ENCODE data around the gene MOB1A. TPM values are rescaled to one million over a fixed set of nuclear protein-coding genes. Genes with fewer than 3 reads are reported as not detected.
A peak's percentile ranks its signal among the peaks of the same experiment; 100 is the strongest.

The MOB1A gene
- total RNA-seq, 1 experiment from 2014 or later, result 92.6 TPM

DNA sequence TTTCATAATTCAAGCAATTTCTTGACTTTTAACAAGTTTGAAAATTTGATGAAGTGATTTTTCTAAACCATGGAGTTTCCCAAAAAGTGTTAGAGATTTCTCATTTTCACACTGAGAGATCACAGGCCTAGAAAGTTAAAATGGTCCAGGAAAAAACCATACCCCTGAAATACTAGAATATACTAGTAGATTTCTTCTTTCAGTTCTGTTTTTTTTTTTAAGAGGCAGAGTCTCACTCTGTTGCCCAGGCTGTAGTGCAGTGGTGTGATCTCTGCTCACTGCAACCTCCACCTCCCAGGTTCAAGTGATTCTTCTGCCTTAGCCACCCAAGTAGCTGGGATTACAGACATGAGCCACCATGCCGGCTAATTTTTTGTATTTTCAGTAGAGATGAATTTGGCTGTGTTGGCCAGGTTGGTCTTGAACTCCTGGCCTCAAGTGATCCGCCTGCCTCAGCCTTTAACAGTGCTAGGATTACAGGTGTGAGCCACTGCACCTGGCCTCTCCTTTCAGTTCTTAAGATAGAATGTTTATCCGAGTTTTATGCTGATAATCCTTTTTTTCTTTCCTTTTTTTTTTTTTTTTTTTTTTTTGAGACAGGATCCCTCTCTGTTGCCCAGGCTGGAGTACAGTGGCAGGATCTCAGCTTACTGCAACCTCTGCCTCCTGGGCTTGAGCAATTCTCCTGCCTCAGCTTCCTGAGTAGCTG lies 34.2 kb upstream of the MOB1A start:
- TF ChIP-seq, protein P1, sequence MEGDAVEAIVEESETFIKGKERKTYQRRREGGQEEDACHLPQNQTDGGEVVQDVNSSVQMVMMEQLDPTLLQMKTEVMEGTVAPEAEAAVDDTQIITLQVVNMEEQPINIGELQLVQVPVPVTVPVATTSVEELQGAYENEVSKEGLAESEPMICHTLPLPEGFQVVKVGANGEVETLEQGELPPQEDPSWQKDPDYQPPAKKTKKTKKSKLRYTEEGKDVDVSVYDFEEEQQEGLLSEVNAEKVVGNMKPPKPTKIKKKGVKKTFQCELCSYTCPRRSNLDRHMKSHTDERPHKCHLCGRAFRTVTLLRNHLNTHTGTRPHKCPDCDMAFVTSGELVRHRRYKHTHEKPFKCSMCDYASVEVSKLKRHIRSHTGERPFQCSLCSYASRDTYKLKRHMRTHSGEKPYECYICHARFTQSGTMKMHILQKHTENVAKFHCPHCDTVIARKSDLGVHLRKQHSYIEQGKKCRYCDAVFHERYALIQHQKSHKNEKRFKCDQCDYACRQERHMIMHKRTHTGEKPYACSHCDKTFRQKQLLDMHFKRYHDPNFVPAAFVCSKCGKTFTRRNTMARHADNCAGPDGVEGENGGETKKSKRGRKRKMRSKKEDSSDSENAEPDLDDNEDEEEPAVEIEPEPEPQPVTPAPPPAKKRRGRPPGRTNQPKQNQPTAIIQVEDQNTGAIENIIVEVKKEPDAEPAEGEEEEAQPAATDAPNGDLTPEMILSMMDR (IDR thresholded peaks at IDR 0.05; ENCODE audit: unreplicated experiment), result no peak

DNA sequence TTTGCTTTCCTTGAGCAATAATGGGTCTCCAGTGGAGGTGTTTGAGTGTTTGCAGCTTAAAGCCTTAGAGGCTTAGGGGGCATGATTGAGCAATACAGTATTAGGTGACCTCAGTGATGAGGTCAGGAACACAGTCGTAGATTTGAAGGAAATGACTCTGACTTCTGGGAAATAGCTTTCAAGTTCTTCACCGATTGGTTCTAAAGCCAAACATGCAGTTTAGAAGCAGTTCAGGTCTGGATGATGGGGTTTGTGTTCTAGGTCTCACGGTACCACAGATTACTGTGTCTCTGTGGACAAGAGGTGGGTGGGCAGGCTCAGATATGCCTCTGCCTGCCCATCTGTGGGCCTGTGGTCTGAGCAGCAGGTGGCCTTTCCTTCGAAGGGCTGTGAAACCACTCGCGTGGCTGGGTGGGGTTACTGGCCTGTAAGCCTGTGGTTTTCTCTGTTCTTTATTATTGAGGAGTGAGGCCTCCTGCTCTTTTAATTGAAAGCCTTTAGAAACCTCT lies 27.6 kb upstream of the MOB1A start:
- H3K9me3 Mint-ChIP-seq (ENCODE audit: unreplicated experiment), result no peaks in the 10 kb centered on the region
- peak overlapping the region; percentile 43 for H3K4me3 Mint-ChIP-seq (ENCODE audit: unreplicated experiment)
- POLR2A ChIA-PET, result interaction anchor here (0.7 to 3.0 kb wide), 10 partner anchors 10 to 378 kb away, joined by 3 to 40 read pairs (median 4); partner anchors contain the start of genes MOB1A and STAMBP
- intact Hi-C loops (cut with micrococcal nuclease), result no loop called here
- CTCF ChIA-PET, result interaction anchor here (0.7 to 1.9 kb wide), 8 partner anchors 8 to 384 kb away, joined by 3 to 10 read pairs (median 4); no protein-coding TSS in a partner anchor
- peaks cover 91% of the 10 kb centered on the region for H3K36me3 Mint-ChIP-seq (ENCODE audit: insufficient read depth, unreplicated experiment)
- TF ChIP-seq, protein P1 (IDR thresholded peaks at IDR 0.05; ENCODE audit: unreplicated experiment), result no peak
- no peaks in the 10 kb centered on the region for H3K27me3 Mint-ChIP-seq (ENCODE audit: insufficient read depth, unreplicated experiment)
- H3K27ac Mint-ChIP-seq (ENCODE audit: low read depth, unreplicated experiment), result peak overlapping the region; percentile 75
- no TSS peak for BruUV-seq (replicated peaks)
- peak; percentile 57 for DNase-seq (ENCODE audit: unreplicated experiment)
- H3K4me1 Mint-ChIP-seq (ENCODE audit: insufficient read depth, unreplicated experiment), result peaks cover 33% of the 10 kb centered on the region

More for the DNA sequence above, 34.2 kb upstream of the MOB1A start:
- ChIA-PET POLR2A (interaction anchor here (0.7 kb wide), 1 partner anchor 14 kb away, joined by 3 read pairs; no protein-coding TSS in a partner anchor), CTCF (interaction anchor here (1.3 kb wide), 2 partner anchors 34 to 37 kb away, joined by 3 read pairs; no protein-coding TSS in a partner anchor)
- Mint-ChIP-seq H3K9me3 (ENCODE audit: unreplicated experiment) (no peaks in the 10 kb centered on the region), H3K4me3 (ENCODE audit: unreplicated experiment) (no peak overlapping the region), H3K36me3 (ENCODE audit: insufficient read depth, unreplicated experiment) (peaks cover 98% of the 10 kb centered on the region), H3K4me1 (ENCODE audit: insufficient read depth, unreplicated experiment) (no peaks in the 10 kb centered on the region), H3K27me3 (ENCODE audit: insufficient read depth, unreplicated experiment) (no peaks in the 10 kb centered on the region), H3K27ac (ENCODE audit: low read depth, unreplicated experiment) (no peak overlapping the region)
- BruUV-seq (replicated peaks), result no TSS peak
- intact Hi-C loops (cut with micrococcal nuclease), result no loop called here
- DNase-seq (ENCODE audit: unreplicated experiment), result no peak

DNA sequence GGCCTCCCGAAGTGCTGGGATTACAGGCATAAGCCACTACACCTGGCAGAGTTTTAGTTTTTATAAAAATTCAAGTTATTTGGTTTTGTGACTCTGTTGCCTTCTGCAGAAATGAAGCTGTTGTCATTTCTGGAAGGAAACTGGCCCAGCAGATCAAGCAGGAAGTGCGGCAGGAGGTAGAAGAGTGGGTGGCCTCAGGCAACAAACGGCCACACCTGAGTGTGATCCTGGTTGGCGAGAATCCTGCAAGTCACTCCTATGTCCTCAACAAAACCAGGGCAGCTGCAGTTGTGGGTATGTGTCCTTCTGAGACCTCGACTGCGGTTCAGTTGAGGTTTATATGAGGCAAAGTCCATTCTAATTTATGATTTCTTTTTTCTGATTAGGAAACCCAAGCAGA lies 26.9 kb upstream of the MOB1A start:
- TF ChIP-seq, protein P1 (IDR thresholded peaks at IDR 0.05; ENCODE audit: unreplicated experiment), result no peak
- no peaks in the 10 kb centered on the region for H3K9me3 Mint-ChIP-seq (ENCODE audit: unreplicated experiment)
- peak; percentile 59 for DNase-seq (ENCODE audit: unreplicated experiment)
- peak overlapping the region; percentile 43 for H3K4me3 Mint-ChIP-seq (ENCODE audit: unreplicated experiment)
- no peaks in the 10 kb centered on the region for H3K27me3 Mint-ChIP-seq (ENCODE audit: insufficient read depth, unreplicated experiment)
- peaks cover 86% of the 10 kb centered on the region for H3K36me3 Mint-ChIP-seq (ENCODE audit: insufficient read depth, unreplicated experiment)
- H3K27ac Mint-ChIP-seq (ENCODE audit: low read depth, unreplicated experiment), result peak overlapping the region; percentile 75
- no TSS peak for BruUV-seq (replicated peaks)
- peaks cover 39% of the 10 kb centered on the region for H3K4me1 Mint-ChIP-seq (ENCODE audit: insufficient read depth, unreplicated experiment)
- CTCF ChIA-PET, result interaction anchor here (0.7 to 1.9 kb wide), 6 partner anchors 9 to 383 kb away, joined by 3 to 10 read pairs (median 4); no protein-coding TSS in a partner anchor
- intact Hi-C loops (cut with micrococcal nuclease), result no loop called here
- POLR2A ChIA-PET, result interaction anchor here (0.7 to 3.0 kb wide), 11 partner anchors 11 to 377 kb away, joined by 3 to 40 read pairs (median 3); partner anchors contain the start of genes MOB1A and STAMBP

DNA sequence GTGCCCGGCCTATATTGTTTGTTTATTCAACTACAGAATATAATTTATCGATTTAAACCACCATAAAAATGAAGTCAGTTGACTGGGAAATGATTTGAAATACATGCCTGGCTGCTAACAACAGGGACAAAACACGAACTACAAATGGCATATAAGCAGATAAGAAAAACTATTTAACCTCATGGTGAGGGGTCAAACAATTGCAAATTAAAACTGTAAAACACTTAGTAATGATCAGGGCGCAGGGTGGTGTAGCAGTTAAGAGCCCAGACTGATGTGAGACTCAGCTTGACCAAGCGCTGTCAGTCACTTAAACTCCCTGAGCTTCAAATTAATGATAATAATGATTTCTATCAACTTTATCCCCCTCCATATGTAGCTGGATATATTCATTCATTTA lies 26.4 kb upstream of the MOB1A start:
- ChIA-PET CTCF (interaction anchor here (0.6 to 1.9 kb wide), 5 partner anchors 9 to 130 kb away, joined by 3 to 10 read pairs (median 4); no protein-coding TSS in a partner anchor), POLR2A (interaction anchor here (0.9 to 3.0 kb wide), 7 partner anchors 11 to 237 kb away, joined by 3 to 40 read pairs (median 5); partner anchors contain the start of gene MOB1A)
- H3K36me3 Mint-ChIP-seq (ENCODE audit: insufficient read depth, unreplicated experiment), result peaks cover 81% of the 10 kb centered on the region
- H3K27ac Mint-ChIP-seq (ENCODE audit: low read depth, unreplicated experiment), result peak overlapping the region; percentile 75
- BruUV-seq (replicated peaks), result no TSS peak
- intact Hi-C loops (cut with micrococcal nuclease), result no loop called here
- H3K4me3 Mint-ChIP-seq (ENCODE audit: unreplicated experiment), result peak overlapping the region; percentile 43
- H3K4me1 Mint-ChIP-seq (ENCODE audit: insufficient read depth, unreplicated experiment), result peaks cover 44% of the 10 kb centered on the region
- TF ChIP-seq, protein P1 (IDR thresholded peaks at IDR 0.05; ENCODE audit: unreplicated experiment), result no peak
- H3K9me3 Mint-ChIP-seq (ENCODE audit: unreplicated experiment), result no peaks in the 10 kb centered on the region
- DNase-seq (ENCODE audit: unreplicated experiment), result no peak
- H3K27me3 Mint-ChIP-seq (ENCODE audit: insufficient read depth, unreplicated experiment), result no peaks in the 10 kb centered on the region
